Endothelial cell of umbilical vein (primary cell): Measurements from ENCODE around the gene HNRNPDL. TPM values are rescaled to one million over a fixed set of nuclear protein-coding genes. Genes with fewer than 3 reads are reported as not detected.

Experiments used
- BruUV-seq: library from RNA; stranded (reverse); fragments of 400-500 nt; replicated peaks from 2 replicates; lab custom pipeline; 2021; lab: Mats Ljungman, UMichigan
- CTCF ChIA-PET: fragments of 300-600, 350-600 bp; sonication (Branson Sonifier 250); formaldehyde crosslinking; loops from one replicate; lab custom pipeline; 2021; ENCODE audit warnings: antibody characterized with exemption, inconsistent platforms; lab: Charles Lee
- POLR2A ChIA-PET: fragments of 300-600, 350-600 bp; sonication (Branson Sonifier 250); formaldehyde crosslinking; loops from one replicate; lab custom pipeline; 2021; ENCODE audit warnings: antibody characterized with exemption, inconsistent platforms; lab: Charles Lee
- DNase-seq: peaks from one replicate; pipeline ENCODE4 v3.0.0-alpha.2; 2011; ENCODE audit warnings: low read depth, low spot score
- FAIRE-seq: peaks from 2 replicates; lab custom pipeline; 2011; peaks lifted over from hg19 to GRCh38; lab: Jason Lieb, UNC
- H2AFZ ChIP-seq: 2 replicates; pipeline ENCODE4 v1.6.0; 2012; ENCODE audit warnings: low read depth, low read length, control low read depth, inconsistent platforms
- H3K27ac ChIP-seq: 2 replicates; pipeline ENCODE4 v1.5.1; 2011; ENCODE audit warnings: low read depth, mild to moderate bottlenecking, control low read depth, low read length, moderate library complexity; ENCODE audit not compliant: insufficient read depth
- H3K27me3 ChIP-seq, 2 experiments: 2 replicates each; pipeline versions ENCODE4 v1.6.0 to v1.6.1; 2011; ENCODE audit warnings: low read length in 2 of 2, mixed read lengths in 1 of 2; ENCODE audit not compliant: control insufficient read depth in 2 of 2, insufficient read depth in 2 of 2
- H3K36me3 ChIP-seq, 2 experiments: 2 replicates in 1 of 2; 3 replicates in 1 of 2; pipeline ENCODE4 v1.5.1; 2011; ENCODE audit warnings: low read length in 2 of 2, mild to moderate bottlenecking in 1 of 2, moderate library complexity in 1 of 2; ENCODE audit not compliant: control insufficient read depth in 2 of 2, insufficient read depth in 2 of 2; ENCODE audit errors: extremely low read depth in 1 of 2
- H3K4me1 ChIP-seq: 3 replicates; pipeline ENCODE4 v1.5.1; 2011; ENCODE audit warnings: mild to moderate bottlenecking, low read length; ENCODE audit not compliant: control insufficient read depth, insufficient read depth; ENCODE audit errors: extremely low read depth
- H3K4me2 ChIP-seq: 2 replicates; pipeline ENCODE4 v1.6.1; 2011; ENCODE audit warnings: low read length, control low read depth, mixed read lengths; ENCODE audit not compliant: insufficient read depth
- H3K4me3 ChIP-seq, 3 experiments: fragments of 200-600 bp in 1 of 3; sonication (generic), shearing (Covaris generic) in 1 of 3; replicated peaks in 1 of 3; 2 replicates each; pipeline ENCODE4 v1.5.1; 2011 to 2016; ENCODE audit warnings: control low read depth in 3 of 3, low read length in 3 of 3, mild to moderate bottlenecking in 2 of 3, inconsistent platforms in 1 of 3, low read depth in 1 of 3, moderate library complexity in 1 of 3; ENCODE audit not compliant: insufficient read depth in 1 of 3
- H3K79me2 ChIP-seq: 2 replicates; pipeline ENCODE4 v1.6.0; 2012; ENCODE audit warnings: low read length, inconsistent platforms; ENCODE audit not compliant: control insufficient read depth, insufficient read depth
- H3K9ac ChIP-seq: replicated peaks from 2 replicates; pipeline ENCODE3; 2011; ENCODE audit warnings: low read length, control low read depth; ENCODE audit not compliant: insufficient read depth; ENCODE audit errors: extremely low read depth
- H3K9me1 ChIP-seq: replicated peaks from 3 replicates; pipeline ENCODE4 v1.6.0; 2011; ENCODE audit warnings: mild to moderate bottlenecking, low read length; ENCODE audit not compliant: control insufficient read depth, insufficient read depth; ENCODE audit errors: extremely low read depth
- H3K9me3 ChIP-seq: replicated peaks from 2 replicates; pipeline ENCODE4 v1.5.1; 2012; ENCODE audit warnings: low read length, inconsistent platforms; ENCODE audit not compliant: control insufficient read depth, insufficient read depth
- H4K20me1 ChIP-seq: replicated peaks from 2 replicates; pipeline ENCODE3; 2011; ENCODE audit warnings: mild to moderate bottlenecking, low read length; ENCODE audit not compliant: control insufficient read depth, insufficient read depth; ENCODE audit errors: extremely low read depth
- EZH2 ChIP-seq: IDR thresholded peaks from 2 replicates; pipeline ENCODE4 v1.6.1; 2012; ENCODE audit warnings: borderline replicate concordance, low read depth, mild to moderate bottlenecking, moderate library complexity, low read length, inconsistent platforms; ENCODE audit not compliant: severe bottlenecking
- FOS ChIP-seq: IDR thresholded peaks from 2 replicates; pipeline ENCODE4 v1.6.1; 2011; ENCODE audit warnings: mild to moderate bottlenecking, low read length, moderate library complexity, borderline replicate concordance; ENCODE audit not compliant: insufficient read depth
- GATA2 ChIP-seq: IDR thresholded peaks from 2 replicates; pipeline ENCODE4 v1.7.0; 2011; ENCODE audit warnings: low read depth, mild to moderate bottlenecking, moderate library complexity, mixed read lengths, low read length; ENCODE audit not compliant: insufficient read length, insufficient read depth
- JUN ChIP-seq: IDR thresholded peaks from 2 replicates; pipeline ENCODE4 v1.6.1; 2011; ENCODE audit warnings: borderline replicate concordance, low read depth; ENCODE audit not compliant: insufficient read length, insufficient read depth
- MYC ChIP-seq: IDR thresholded peaks from one replicate; pipeline ENCODE4 v1.6.1; 2011; ENCODE audit warnings: mild to moderate bottlenecking, low read depth, low read length
- POLR2A ChIP-seq: IDR thresholded peaks from 2 replicates; pipeline ENCODE4 v1.6.1; 2012; ENCODE audit warnings: low read depth, mild to moderate bottlenecking, control low read depth, low read length
- POLR2AphosphoS5 ChIP-seq: IDR thresholded peaks from 2 replicates; pipeline ENCODE4 v1.6.1; 2012; ENCODE audit warnings: low read depth, mild to moderate bottlenecking, control low read depth, low read length, moderate library complexity; ENCODE audit not compliant: insufficient read depth
- dilution Hi-C: fragments of 300-500 bp; cut with MboI; formaldehyde crosslinking; loops from one replicate; pipeline ENCODE4 v1.15.0; 2019; ENCODE audit warnings: low sequenced_read_pairs; ENCODE audit not compliant: extremely low pct_ligation_motif_present
- intact Hi-C: fragments of 100-400 bp; cut with micrococcal nuclease; formaldehyde crosslinking; loops from one replicate; pipeline ENCODE4 v1.10.0; 2022
- polyA plus RNA-seq, 4 experiments: library from polyadenylated mRNA; depleted of rRNA in 3 of 4; stranded (reverse) in 3 of 4; unstranded in 1 of 4; fragments of >200 nt; gene quantifications; 2 replicates each; pipeline versions ENCODE4 v1.2.1 to v1.2.3, GENCODE V29; 2011 to 2012; ENCODE audit warnings: missing spikeins in 1 of 4
- total RNA-seq: library from RNA; stranded (reverse); gene quantifications from 2 replicates; pipeline ENCODE4 v1.2.3, GENCODE V29; 2021
- TF ChIP-seq, protein P1 (sequence below): IDR thresholded peaks from 2 replicates; pipeline ENCODE4 v1.6.1; 2011; ENCODE audit not compliant: insufficient read depth, insufficient read length
- TF ChIP-seq, protein P2 (sequence below), 2 donors: IDR thresholded peaks; 1 replicate in 1 of 2; 2 replicates in 1 of 2; pipeline ENCODE4 v1.5.1; 2011; ENCODE audit warnings: low read length in 2 of 2, mild to moderate bottlenecking in 2 of 2, moderate library complexity in 2 of 2, control low read depth in 1 of 2, inconsistent platforms in 1 of 2, low read depth in 1 of 2; ENCODE audit not compliant: insufficient read depth in 1 of 2; ENCODE audit errors: extremely low read depth in 1 of 2

The HNRNPDL gene
- total and polyA plus RNA-seq, 2 donors (not counting 3 experiments of a cell fraction or from before 2014, with no cell fraction given), result 160 to 292 TPM

DNA sequence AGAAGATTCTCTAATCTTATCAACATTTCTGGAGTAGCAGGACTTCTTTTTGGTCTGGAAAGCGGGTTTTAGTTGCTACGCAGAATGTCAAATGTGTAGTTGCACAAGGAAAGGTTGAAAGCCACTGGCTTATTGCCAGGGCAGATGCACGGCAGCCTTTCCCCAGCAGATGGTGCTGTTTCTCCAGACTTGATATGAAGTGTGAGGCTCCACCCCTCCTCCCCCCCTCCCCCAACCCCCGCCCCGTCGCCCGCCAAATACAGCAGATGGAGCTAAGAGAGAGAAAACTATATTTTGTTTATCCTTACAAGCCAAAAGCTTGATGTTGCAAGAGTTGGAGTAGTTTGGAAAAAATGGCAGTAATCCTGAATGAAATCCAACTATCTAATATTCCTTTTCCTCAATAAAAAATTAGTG lies 32.2 kb upstream of the HNRNPDL start:
- FAIRE-seq (peak; percentile 81), DNase-seq (peak; percentile 86)
- no peak overlapping the region for H3K27ac ChIP-seq
- no peaks in the 10 kb centered on the region for H3K79me2 ChIP-seq
- no TSS peak for BruUV-seq
- H3K9me3 ChIP-seq, result no peaks in the 10 kb centered on the region
- H3K27me3 ChIP-seq, result no peaks in the 10 kb centered on the region
- TF ChIP-seq, protein P1, sequence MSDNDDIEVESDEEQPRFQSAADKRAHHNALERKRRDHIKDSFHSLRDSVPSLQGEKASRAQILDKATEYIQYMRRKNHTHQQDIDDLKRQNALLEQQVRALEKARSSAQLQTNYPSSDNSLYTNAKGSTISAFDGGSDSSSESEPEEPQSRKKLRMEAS, result no peak
- TF ChIP-seq POLR2A, result no peak
- TF ChIP-seq, protein P2, sequence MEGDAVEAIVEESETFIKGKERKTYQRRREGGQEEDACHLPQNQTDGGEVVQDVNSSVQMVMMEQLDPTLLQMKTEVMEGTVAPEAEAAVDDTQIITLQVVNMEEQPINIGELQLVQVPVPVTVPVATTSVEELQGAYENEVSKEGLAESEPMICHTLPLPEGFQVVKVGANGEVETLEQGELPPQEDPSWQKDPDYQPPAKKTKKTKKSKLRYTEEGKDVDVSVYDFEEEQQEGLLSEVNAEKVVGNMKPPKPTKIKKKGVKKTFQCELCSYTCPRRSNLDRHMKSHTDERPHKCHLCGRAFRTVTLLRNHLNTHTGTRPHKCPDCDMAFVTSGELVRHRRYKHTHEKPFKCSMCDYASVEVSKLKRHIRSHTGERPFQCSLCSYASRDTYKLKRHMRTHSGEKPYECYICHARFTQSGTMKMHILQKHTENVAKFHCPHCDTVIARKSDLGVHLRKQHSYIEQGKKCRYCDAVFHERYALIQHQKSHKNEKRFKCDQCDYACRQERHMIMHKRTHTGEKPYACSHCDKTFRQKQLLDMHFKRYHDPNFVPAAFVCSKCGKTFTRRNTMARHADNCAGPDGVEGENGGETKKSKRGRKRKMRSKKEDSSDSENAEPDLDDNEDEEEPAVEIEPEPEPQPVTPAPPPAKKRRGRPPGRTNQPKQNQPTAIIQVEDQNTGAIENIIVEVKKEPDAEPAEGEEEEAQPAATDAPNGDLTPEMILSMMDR (IDR thresholded peaks at IDR 0.05; ENCODE audit: extremely low read depth in 1 of 2, insufficient read depth in 1 of 2, low read depth in 1 of 2, low read length in 2 of 2), result peak; percentile 62 to 80
- TF ChIP-seq MYC, result no peak
- no peak for TF ChIP-seq GATA2
- no peak overlapping the region for H3K4me2 ChIP-seq
- POLR2A ChIA-PET, result interaction anchor here (0.6 kb wide), 2 partner anchors 334 to 573 kb away, joined by 3 to 6 read pairs; partner anchors contain the start of gene COPS4
- dilution Hi-C loops, result no loop called here
- no peaks in the 10 kb centered on the region for H4K20me1 ChIP-seq
- CTCF ChIA-PET, result interaction anchor here (0.5 to 17.0 kb wide), 64 partner anchors 9 to 1061 kb away, joined by 3 to 500 read pairs (median 4); partner anchors contain the start of genes COPS4 and SCD5
- peaks cover 7 to 9% of the 10 kb centered on the region in 2 experiments for H3K36me3 ChIP-seq
- intact Hi-C loops, result loop anchor here (1.0 to 5.0 kb wide), 10 partner anchors 98 to 820 kb away; partner anchors contain the start of genes COQ2, SCD5 and TMEM150C
- H2AFZ ChIP-seq, result no peak overlapping the region
- no peaks in the 10 kb centered on the region for H3K9me1 ChIP-seq
- H3K4me3 ChIP-seq, result no peak overlapping the region
- H3K9ac ChIP-seq, result no peak overlapping the region
- no peaks in the 10 kb centered on the region for H3K4me1 ChIP-seq

DNA sequence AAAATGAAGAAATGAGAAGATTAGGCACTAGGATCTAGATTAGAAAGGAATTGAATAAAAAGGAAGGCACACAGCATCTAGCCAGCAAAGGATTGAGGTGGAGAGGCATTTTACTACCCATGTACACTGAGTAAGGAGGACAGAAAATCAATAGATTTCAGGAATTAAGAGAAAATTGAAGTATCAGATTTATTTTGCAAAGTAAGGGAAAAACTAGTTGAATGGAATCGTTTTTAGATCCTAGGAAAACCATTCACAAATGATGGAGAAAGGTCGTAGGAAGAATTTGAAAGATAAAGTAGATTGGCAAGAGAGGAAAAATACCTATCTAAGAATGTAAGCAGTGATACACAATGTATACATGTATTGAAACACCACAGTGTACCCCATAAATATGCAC lies 31.4 kb upstream of the HNRNPDL start:
- H3K9ac ChIP-seq, result no peak overlapping the region
- peaks cover 9% of the 10 kb centered on the region in 2 experiments for H3K36me3 ChIP-seq
- no peaks in the 10 kb centered on the region for H3K9me1 ChIP-seq
- ChIA-PET POLR2A (no interaction called here), CTCF (interaction anchor here (1.0 to 17.0 kb wide), 26 partner anchors 8 to 820 kb away, joined by 3 to 500 read pairs (median 6); partner anchors contain the start of gene SCD5)
- H3K4me2 ChIP-seq, result no peak overlapping the region
- intact Hi-C loops (loop anchor here (1.0 to 5.0 kb wide), 10 partner anchors 99 to 821 kb away; partner anchors contain the start of genes COQ2, SCD5 and TMEM150C), dilution Hi-C loops (no loop called here)
- FAIRE-seq, result no peak
- TF ChIP-seq JUN (no peak), EZH2 (no peak), POLR2AphosphoS5 (no peak), POLR2A (no peak), FOS (no peak), GATA2 (no peak), MYC (no peak)
- TF ChIP-seq, protein P2 (IDR thresholded peaks at IDR 0.05; ENCODE audit: extremely low read depth in 1 of 2, insufficient read depth in 1 of 2, low read depth in 1 of 2, low read length in 2 of 2), result no peak
- TF ChIP-seq, protein P1, result no peak
- no peak overlapping the region for H3K27ac ChIP-seq
- no peaks in the 10 kb centered on the region for H3K79me2 ChIP-seq
- H4K20me1 ChIP-seq, result no peaks in the 10 kb centered on the region
- BruUV-seq, result no TSS peak
- H3K9me3 ChIP-seq, result no peaks in the 10 kb centered on the region
- H3K4me3 ChIP-seq, result no peak overlapping the region
- H2AFZ ChIP-seq, result no peak overlapping the region
- DNase-seq, result no peak
- no peaks in the 10 kb centered on the region for H3K27me3 ChIP-seq
- no peaks in the 10 kb centered on the region for H3K4me1 ChIP-seq
